CD4-positive, alpha-beta T cell treated with Interleukin-21 for 1 hour (primary cell): ENCODE measurements around the gene SMKR1.
A peak's percentile ranks its signal among the peaks of the same experiment; 100 is the strongest.

ENCODE experiments used
- DNase-seq: peaks from one replicate; pipeline ENCODE4 v3.0.0-alpha.2; 2020

The SMKR1 gene

DNA sequence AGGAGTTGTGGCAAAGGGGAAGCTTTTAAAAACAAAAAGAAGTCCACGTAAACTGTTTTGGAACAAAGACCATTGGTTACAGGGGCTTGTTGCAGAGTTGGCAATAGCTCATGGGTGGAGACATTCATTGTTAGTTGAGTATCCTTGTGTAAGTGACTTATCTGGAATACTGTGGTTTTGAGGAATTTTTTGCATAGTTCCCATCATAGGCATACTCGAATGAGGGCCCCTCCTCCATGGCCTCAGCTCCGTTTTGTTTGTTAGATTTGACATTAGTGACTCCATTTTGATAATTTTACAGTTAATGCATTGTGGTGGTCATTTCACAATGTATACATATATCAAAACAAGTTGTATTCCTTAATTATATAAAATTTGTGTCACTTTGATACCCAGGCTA lies 12.8 kb upstream of the SMKR1 start:
- DNase-seq, result no peak

DNA sequence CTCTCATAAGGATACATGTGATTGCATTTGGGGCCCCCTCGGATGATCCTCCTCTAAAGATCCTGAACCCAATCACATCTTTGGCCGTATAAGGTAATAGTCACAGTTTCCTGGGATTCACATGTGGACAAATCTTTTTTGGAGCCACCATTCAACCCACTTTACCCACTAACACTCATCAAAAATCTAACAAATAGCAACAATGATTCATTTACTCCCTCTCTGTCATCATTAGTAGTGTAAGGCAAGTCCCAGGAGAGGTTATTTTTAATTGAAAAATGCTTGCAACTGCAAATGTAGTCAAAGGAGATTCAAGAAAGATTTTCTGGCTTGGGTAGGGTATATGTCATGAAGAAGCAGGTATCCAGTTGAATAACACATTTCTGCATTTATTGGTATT lies 9.9 kb upstream of the SMKR1 start:
- no peak for DNase-seq

DNA sequence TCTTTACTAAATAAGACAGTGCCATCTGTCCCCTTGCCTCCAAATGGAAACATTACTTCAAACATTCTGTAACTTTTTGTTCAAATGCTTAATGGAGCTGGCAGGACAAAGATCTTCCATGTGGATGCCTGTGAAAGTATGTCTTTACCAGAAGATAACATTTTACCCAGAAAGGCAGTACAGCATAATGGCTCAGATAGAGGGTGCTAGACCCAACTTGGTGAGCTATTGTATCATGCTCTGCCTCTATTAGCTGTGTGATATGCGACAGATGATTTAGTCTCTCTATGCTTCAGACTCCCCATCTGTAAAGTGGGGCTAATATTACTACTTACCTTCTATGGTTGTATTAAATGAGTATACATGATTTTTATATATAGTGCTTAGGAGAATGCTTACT lies 8.8 kb upstream of the SMKR1 start:
- DNase-seq, result peak; percentile 23

DNA sequence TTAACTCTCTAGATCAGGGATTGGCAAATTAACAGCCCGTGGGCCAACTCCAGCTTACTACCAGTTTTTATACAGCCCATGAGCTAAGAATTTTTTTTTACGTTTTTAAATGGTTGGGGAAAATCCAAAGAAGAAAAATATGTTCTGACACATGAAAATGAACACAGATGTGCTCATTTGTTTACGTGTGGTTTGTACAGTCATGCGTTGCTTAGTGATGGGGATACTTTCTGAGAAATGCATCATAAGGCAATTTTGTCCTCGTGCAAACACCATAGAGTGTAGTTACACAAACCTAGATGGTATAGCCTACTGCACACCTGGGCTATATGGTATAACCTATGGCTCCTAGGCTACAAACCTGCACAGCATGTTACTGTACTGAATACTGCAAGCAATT lies 8.3 kb upstream of the SMKR1 start:
- peak; percentile 43 for DNase-seq

DNA sequence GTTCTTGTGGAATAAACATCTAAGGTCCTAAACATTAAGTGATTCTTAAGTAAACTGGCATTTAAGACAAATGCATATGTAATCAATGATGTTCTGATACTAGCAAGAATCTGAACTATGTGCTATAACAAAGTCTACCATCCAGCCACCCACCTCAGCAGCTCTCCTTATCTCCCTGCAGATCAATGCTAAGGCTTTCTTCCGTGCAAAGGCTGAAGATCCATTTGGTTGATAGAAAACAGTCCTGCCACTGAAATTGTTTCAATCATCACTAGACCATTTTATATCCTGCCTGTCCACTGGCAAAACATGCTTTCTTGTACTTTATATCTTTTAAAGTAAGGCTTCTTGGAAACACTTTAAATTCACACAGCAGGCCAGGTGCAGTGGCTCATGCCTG lies 6.3 kb upstream of the SMKR1 start:
- DNase-seq, result no peak

DNA sequence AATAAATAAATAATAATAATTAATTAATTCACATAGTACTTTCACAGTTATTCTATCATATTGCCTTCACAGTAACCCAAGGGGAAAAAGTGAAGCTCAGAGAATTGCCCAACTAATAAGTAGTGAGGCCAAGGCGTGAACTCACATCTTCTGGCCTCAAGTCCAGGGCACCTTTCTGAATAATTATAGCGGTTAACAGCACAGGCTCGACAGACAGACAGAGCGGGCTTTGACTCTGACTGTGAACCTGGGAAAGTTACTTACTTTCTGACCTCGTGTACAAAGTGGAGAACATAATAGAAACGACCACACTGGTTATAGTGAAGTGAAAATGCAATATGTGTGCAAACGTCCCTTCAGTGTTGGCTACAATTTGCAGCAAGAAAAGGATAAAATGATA lies 5.7 kb upstream of the SMKR1 start:
- DNase-seq, result no peak

DNA sequence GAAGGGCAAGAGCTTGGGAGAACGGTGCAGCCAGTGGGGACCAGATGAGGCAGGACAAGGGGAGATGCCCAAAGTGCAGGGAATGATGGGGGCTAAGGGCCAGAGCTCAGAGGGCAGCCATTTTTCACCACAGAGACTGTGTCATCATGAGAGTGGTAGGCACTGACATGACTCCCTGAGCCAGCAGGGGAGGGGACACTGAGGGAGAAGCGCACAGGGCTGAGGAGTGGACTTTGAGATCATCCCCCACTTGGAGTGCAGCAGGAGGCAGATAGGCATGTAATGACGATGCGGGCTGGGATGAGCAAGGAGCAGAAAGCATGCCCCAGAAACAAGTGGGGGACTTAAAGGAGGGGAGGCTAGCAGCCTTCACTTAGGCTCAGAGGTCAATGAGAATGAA lies 5.2 kb upstream of the SMKR1 start:
- DNase-seq, result no peak

DNA sequence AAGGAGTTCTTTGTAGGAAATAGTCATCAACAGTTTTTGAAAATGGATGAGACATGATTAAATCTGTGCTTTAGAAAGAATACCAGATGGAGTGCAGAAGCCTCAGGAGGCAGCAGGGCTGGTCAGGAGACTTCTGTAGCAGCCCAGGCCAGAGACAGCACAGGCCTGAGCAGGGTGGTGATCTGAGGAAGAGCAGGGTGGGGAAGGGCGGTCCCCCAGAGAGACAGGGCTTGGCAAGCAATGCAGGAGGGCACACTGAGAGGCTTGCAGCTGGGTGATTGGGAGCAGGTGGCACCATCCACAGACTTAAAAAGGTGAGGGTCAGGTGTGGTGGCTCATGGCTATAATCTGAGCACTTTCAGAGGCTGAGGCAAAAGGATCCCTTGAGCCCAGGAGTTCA lies 4.3 kb upstream of the SMKR1 start:
- DNase-seq, result no peak

DNA sequence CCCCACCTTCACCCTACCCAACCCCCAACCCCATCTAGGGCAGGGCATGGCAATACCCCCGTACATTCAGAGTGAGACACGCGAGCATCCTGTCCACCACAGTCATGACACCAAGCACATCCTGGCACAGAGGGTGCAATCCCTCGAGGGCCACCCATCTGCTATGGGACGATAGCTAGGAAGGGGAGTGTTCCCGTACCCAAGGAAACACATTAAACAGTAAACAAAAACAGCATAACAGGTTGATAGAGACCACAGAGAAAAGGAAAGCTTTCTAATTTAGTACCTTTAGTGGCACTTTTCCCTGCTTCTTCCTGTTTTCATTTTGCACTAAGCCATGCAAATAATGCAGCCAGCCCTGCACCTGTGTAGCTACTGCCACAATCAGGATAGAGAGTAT lies 2.3 kb upstream of the SMKR1 start:
- no peak for DNase-seq

DNA sequence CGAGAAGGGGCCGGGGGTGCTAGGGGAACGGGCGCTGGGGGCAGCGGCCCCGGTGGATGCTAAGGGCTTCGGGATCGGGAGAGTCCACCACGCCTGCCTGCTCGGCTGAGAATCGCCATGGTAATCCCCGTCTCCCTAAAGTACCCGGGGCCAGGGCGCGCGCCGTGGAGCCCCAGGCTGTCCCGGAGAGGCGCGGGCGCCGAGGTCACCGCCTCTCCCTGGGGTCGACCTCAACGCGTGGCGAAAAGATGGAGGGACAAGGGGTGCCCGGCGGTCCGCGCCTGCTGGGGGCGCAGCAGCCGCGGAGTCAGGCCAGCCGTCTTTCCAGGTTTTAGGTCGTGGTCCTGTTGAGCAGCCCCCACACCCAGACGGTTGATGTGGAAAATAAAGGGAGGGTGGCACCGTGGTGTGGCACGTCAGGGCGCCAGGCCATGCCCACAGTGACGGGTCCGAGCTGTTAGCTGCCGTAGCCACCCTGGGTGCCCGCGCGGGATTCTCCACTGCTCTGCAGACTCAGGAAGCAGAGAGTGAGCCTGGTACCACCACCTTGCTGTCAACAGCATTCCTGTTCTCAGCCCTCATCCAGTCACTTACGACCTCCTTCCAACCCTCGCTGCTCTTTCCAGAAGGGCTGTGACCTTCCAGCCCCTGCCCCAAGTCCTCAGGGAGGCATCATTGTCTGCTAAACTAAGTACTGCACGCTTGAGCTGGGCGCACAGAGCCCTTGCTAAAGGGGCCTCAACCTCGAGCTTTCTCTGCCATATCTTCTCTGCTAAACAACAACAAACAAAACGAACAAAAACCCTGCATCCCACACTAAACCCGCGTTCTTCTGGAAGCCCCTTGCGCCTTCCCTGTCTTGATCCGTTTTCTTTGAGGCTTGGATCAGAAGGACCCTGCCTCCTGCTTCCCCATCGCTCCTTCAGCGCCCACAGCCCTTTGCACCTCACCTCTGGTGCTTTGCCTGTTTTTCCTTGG lies 666 bp downstream of the SMKR1 start:
- DNase-seq, result peak; percentile 17

DNA sequence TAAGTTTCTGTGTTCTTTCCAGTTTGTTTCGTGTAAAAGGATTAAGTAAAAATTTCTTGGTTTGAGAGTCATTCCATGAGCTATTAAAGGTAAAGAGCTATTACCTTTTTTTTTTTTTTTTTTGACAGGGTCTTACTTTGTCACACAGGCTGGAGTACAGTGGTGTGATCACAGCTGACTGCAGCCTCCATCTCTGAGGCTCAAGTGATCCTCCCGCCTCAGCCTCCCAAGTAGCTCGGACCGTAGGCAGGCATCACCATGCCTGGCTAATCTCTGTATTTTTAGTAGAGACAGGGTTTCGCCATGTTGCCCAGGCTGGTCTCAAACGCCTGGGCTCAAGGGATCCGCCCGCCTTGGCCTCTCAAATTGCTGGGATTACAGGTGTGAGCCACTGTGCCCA lies 1.4 kb downstream of the SMKR1 start:
- DNase-seq, result no peak

DNA sequence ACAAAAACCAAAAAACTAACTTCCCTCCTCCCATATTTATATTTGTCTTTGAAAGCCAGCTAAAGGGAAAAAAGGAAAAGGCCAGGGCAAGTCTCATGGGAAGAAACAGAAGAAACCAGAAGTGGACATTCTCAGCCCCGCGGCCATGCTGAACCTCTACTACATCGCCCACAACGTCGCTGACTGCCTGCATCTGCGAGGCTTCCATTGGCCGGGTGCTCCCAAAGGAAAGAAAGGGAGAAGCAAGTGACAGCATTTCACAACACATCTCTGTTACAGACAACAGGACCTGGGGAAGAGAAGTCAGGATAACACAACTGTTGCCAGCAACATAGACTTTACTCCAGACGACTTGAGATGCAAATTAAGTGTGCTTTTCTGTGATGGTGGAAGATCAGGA lies 9.9 kb downstream of the SMKR1 start:
- no peak for DNase-seq

DNA sequence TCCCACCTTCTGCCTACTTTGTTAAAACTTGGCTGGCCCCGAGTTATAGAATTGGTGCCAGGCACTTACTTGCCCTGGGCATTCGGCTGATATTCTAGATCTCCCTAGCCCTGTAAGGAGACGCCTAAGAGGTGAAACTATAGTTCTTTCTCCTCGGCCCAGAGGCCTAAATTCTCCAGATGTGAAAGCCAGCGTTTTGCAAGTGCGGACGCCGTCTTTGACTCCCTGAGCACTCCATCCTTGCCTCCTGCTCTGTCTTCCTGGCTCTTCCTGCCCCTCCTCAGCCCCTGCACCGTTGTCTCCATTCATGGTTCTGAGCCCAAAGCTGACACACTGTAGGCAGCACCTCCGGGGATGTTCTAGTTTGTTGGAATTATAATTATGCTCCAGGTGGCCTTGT lies 11.2 kb downstream of the SMKR1 start:
- no peak for DNase-seq

DNA sequence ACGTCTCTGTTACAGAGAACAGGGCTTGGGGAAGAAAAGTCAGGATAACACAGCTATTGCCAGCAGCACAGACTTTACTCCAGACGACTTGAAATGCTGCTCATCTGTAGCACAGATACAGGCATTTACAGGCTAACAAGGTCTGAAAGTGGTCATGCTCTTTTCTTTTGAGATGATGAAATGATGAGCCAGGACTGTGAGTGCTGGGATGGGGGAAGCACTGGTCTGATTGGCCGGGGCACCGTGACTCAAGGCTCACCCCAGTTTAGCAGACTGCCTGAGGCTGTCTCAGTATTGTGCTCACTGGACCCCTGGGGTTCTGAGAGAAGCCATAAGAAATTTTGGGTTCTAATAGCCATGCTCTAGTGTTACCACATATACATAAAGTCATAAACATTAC lies 12.4 kb downstream of the SMKR1 start:
- DNase-seq, result no peak

DNA sequence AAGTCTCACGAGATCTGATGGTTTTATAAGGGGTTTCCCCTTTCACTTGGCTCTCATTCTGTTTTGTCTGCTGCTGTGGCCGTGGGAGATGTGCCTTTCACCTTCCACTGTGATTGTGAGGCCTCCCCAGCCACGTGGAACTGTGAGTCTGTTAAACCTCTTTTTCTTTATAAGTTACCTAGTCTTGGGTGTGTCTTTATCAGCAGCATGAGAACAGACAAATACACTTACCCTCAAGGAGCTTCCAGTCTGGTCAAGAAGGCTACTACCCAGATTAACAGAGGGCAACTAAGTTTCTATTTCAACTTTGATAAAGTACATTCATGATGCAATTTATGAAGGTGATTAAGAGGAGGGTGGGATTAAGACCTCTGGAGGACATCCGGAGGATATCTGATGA lies 13.1 kb downstream of the SMKR1 start:
- no peak for DNase-seq

DNA sequence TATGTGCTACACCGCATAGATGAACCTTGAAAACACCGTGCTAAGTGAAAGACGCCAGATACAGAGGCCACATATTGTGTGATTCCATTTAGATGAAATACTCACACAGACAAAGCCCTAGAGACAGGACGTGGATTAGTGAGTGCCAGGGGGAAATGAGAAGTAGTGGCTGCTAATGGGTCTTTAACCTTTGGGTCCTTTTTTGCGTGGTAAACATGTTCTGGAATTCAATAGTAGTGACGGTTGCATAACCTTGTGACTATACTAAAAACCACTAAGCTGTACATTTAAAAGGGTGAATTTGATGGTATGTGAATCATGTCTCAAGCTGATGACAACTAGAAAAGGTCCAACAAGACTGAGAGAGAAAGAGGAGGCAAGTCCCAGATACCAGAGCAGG lies 15.6 kb downstream of the SMKR1 start:
- no peak for DNase-seq

DNA sequence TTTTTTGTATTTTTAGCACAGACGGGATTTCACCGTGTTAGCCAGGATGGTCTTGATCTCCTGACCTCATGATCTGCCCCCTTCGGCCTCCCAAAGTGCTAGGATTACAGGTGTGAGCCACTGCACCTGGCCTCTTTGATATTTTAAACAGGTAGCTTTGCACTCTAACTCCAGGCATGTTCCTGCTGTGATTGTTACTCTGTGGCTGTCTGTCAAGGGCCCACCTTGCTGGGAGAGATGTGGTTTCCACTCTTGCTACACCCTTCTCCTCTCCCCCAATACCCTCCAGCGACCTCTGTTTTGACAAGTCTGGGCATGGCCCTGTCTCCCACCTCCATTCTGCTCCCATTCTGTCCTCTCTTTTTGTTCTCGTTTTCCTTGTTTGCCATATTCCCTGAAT lies 17.1 kb downstream of the SMKR1 start:
- no peak for DNase-seq

DNA sequence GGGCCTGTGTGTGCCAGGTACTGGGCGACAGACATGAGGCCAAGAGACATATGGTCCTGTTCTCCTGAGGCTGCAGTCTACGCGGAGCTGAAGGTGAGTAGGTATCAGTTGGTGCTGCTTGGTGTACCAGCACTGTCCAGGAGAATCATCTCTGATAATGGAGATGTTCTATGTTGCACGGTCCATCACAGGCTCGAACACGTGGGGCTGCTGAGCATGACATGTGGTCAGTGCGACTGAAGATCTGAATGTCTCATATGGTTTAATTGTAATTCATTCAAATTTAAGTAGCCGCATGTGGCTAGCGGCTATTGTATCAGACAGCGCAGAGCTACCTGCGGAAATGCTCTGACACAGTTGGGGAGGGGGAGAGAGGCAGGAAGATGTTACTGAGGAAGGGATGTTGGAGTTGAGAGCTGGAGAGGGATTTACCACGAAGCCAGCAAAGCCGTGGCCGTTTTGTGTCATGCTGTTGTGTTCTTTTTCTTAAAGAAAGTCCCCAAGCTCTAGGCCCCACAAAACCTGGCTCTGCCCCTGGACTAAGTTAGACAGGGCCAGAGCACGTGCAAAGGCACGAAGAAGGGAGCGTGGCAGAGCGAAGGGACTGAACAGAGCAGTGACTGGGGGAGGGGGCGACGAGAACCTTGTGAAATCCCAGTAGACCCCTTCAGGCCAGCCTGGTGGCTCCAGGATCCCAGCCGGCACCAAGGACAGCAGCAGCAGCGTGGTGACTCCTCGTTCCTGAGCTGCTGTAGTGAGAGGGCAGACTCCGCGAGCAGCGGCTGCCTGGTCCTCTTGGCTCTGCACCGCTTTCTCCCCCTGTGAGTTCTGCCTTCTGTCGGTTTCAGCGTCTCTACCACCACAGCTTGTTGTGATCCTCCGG lies 20.0 kb downstream of the SMKR1 start:
- no peak for DNase-seq

DNA sequence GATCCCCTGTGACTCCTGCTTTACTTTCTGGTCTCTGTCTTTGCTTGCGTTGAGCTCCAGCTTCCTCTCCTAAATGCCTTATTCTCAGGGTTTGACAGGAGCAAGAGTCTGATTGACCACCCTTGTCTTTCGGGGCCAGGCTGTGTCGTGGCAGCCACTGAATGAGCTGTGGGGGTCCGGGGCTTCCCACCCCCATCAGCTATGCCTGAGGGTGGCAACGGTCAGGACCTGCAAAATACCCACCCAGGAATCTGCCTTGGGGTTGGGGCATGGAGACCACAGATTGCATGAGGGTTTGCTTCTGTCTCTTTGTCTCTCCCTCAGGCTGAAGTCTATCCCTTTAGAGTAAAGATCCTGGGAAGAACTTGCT lies 20.6 kb downstream of the SMKR1 start:
- no peak for DNase-seq

DNA sequence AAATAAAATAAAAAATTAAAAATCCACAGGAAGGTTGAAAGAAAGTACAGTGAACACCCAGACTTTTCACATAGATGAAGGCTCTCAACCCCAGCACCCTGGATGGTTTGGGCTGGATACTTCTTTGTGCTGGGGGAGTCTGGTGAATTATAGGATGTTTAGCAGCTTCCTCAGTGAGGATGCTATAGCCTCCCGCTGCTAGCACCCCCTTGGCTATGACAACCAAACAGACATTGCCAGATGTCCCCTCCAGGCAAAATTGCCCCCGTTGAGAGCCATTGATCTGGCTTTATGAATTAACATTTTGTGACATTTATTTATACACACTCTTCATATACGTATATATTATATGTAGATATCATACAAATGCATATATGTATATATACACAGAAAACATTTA lies 21.6 kb downstream of the SMKR1 start:
- no peak for DNase-seq

DNA sequence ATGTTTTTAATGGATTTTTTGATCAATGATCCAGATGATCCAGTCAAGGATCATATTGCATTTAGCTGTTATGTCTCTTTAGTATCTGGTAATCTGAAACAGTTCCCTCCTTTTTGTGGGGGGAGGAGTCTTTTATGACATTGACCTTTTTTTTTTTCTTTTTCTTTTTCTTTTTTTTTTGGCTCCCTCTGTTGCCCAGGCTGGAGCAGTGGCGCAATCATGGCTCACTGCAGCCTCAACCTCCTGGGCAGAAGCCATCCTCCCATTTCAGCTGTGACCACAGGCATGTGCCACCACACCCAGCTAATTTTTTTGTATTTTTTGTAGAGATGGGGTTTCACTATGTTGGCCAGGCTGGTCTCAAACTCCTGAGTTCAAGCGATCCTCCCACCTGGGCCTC lies 22.1 kb downstream of the SMKR1 start:
- DNase-seq, result peak; percentile 13

DNA sequence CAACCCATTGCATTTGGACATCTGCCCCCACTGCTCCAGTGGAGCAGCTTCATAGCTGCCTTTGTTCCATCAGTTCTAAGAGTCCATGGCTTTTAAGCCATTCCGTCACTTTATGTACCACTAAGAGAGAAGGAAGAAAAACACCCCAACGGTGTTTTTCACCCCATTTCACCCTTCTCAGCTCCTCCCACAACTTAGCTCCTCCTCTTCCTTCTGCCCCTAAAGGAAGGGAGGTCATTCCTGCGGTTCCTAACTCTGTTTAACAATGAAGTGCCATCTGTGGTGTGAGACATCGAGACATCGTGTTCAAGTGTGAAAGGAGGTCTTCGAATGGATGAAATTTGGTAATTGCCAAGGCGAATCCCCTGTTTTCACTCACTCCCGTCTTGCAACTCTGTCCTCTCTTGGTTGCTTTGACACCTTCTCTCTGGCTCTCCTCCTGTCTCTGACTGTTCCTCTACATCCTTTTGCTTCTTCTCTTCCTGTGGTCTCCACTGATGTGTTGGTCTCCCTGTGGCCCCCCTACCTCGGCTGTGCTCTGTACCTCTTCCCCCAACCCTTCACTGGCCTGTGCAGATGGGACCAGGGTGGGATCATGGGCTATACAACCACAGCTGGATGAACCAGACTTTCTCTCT lies 23.0 kb downstream of the SMKR1 start:
- DNase-seq, result no peak

DNA sequence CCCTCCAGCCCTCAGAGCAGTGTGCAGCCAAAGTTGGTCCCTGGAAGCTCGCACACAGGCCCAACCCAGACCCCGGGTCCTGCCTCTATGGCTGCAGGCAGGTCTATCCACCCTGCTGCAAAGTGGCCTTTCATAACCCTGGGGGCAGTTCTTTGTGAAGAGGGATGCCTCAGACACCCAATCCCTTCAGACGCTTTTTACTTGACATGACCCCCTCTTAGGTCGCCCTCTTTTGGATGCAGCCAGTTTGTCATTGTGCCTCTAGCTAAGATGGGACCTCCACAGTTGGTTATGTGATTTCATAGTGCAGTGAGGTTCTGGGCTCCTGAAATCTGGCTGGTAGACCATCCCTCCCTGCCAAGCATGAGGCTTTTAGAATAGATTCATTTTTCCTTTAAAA lies 27.3 kb downstream of the SMKR1 start:
- DNase-seq, result no peak
